Glomerular endothelial cell (primary cell): Measurements from ENCODE around the gene UHRF2. TPM values are rescaled to one million over a fixed set of nuclear protein-coding genes. Genes with fewer than 3 reads are reported as not detected.
"Not testable (repeated sequence)": the region's sequence is repeated elsewhere in the genome, so short reads cannot be mapped to it uniquely, and the experiment has no call there.

Source experiments
- DNase-seq: peaks from one replicate; pipeline ENCODE4 v3.0.0-alpha.2; 2011; ENCODE audit warnings: low read depth, low spot score; ENCODE audit errors: extremely low read depth
- total RNA-seq: library from RNA; depleted of rRNA; stranded (reverse); fragments of >200 nt; gene quantifications from 2 replicates; pipeline ENCODE4 v1.2.3, GENCODE V29; 2015

Gene UHRF2
- total RNA-seq: 46.5 and 65.6 TPM in 2 replicates

- DNase-seq: peak; percentile 77
These were observed at the start of gene UHRF2 for GRCh38 chr9:6412487-6413364. UHRF2 (plus strand) TSS chr9:6413199; CDS start chr9:6413491, 292 bp downstream.

- DNase-seq: no peak
These were observed 45.7 kb upstream of the UHRF2 start for GRCh38 chr9:6367128-6367890.

GRCh38 chr9:6368831-6369230 is 44.2 kb upstream of the UHRF2 start:
- no peak for DNase-seq

GRCh38 chr9:6381477-6382012 is 31.5 kb upstream of the UHRF2 start:
- DNase-seq: not testable (repeated sequence)

- DNase-seq: no peak
These were observed 30.3 kb upstream of the UHRF2 start for GRCh38 chr9:6382681-6383080.

GRCh38 chr9:6383551-6384225 is 29.3 kb upstream of the UHRF2 start:
- DNase-seq: no peak

GRCh38 chr9:6384732-6385131 is 28.3 kb upstream of the UHRF2 start:
- DNase-seq: no peak

GRCh38 chr9:6399071-6399470 is 13.9 kb upstream of the UHRF2 start:
- no peak for DNase-seq

GRCh38 chr9:6405371-6405770 is 7.6 kb upstream of the UHRF2 start:
- DNase-seq: no peak

- DNase-seq: no peak
These were observed 5.2 kb upstream of the UHRF2 start for GRCh38 chr9:6407778-6408177.

- DNase-seq: no peak
These were observed 4.7 kb upstream of the UHRF2 start for GRCh38 chr9:6408320-6408719.

- no peak for DNase-seq
These were observed 3.2 kb upstream of the UHRF2 start for GRCh38 chr9:6409811-6410210.

- DNase-seq: no peak
These were observed 2.4 kb upstream of the UHRF2 start for GRCh38 chr9:6410633-6411032.

GRCh38 chr9:6413365-6414246 is 607 bp downstream of the UHRF2 start:
- no peak for DNase-seq

- DNase-seq: no peak
These were observed 1.2 kb downstream of the UHRF2 start for GRCh38 chr9:6414247-6414641.

- no peak for DNase-seq
These were observed 2.3 kb downstream of the UHRF2 start for GRCh38 chr9:6415266-6415665.

GRCh38 chr9:6417186-6417585 is 4.2 kb downstream of the UHRF2 start:
- no peak for DNase-seq

GRCh38 chr9:6418764-6419163 is 5.8 kb downstream of the UHRF2 start:
- no peak for DNase-seq

- DNase-seq: no peak
These were observed 11.9 kb downstream of the UHRF2 start for GRCh38 chr9:6424940-6425339.

- DNase-seq: no peak
These were observed 13.1 kb downstream of the UHRF2 start for GRCh38 chr9:6426117-6426516.
